HCT116 (cell line): ENCODE data around the gene OR10A6. TPM values are rescaled to one million over a fixed set of nuclear protein-coding genes. Genes with fewer than 3 reads are reported as not detected.
A peak's percentile ranks its signal among the peaks of the same experiment; 100 is the strongest.

Source experiments
- ATAC-seq: fragments of 200-7000 bp; cut with Tn5 transposase; 2 replicates; pipeline ENCODE4 v1.9.1; 2020; ENCODE audit warnings: mild to moderate bottlenecking, moderate library complexity
- BruUV-seq: library from RNA; stranded (reverse); fragments of 400-500 nt; replicated peaks from 2 replicates; lab custom pipeline; 2021; lab: Mats Ljungman, UMichigan
- CTCF ChIA-PET: fragments of 300-600 bp; sonication (Branson Sonifier 250); formaldehyde crosslinking; loops from one replicate; lab custom pipeline; 2021; ENCODE audit warnings: antibody characterized with exemption; lab: Charles Lee
- POLR2A ChIA-PET: fragments of 300-600, 350-600 bp; sonication (Branson Sonifier 250); formaldehyde crosslinking; loops from one replicate; lab custom pipeline; 2021; ENCODE audit warnings: antibody characterized with exemption; lab: Charles Lee
- RAD21 ChIA-PET, 2 experiments: fragments of 300-600 bp; sonication (Branson Sonifier 250); formaldehyde crosslinking; loops; one replicate each; lab custom pipeline; 2023; ENCODE audit warnings: low total read pairs in 2 of 2; ENCODE audit not compliant: uncharacterized antibody in 2 of 2, unreplicated experiment in 2 of 2, low non-redundant PET in 1 of 2; lab: Charles Lee
- DNase-seq: peaks from one replicate; pipeline ENCODE4 v3.0.0-alpha.2; 2010; ENCODE audit warnings: low read depth, low spot score
- H2AFZ ChIP-seq: fragments of 200-600 bp; shearing (Covaris generic), sonication (generic); 2 replicates; pipeline ENCODE4 v1.6.1; 2017; ENCODE audit warnings: low read depth, mixed run types, mixed read lengths, antibody characterized with exemption, low read length; ENCODE audit not compliant: poor library complexity, severe bottlenecking
- H3K27ac ChIP-seq: 2 replicates; pipeline ENCODE4 v1.5.1; 2012; ENCODE audit warnings: low read depth, low read length
- H3K27me3 ChIP-seq: fragments of 200-600 bp; sonication (generic); 2 replicates; pipeline ENCODE4 v1.6.1; 2016; ENCODE audit warnings: mixed run types, low read length, mixed read lengths; ENCODE audit not compliant: insufficient read depth
- H3K36me3 ChIP-seq, 2 experiments: fragments of 200-500 bp in 1 of 2; fragments of 200-600 bp in 1 of 2; sonication (Bioruptor generic) in 1 of 2; sonication (generic) in 1 of 2; 2 replicates each; pipeline versions ENCODE4 v1.5.1 to v1.6.1; 2014 to 2016; ENCODE audit warnings: low read length in 2 of 2, inconsistent platforms in 1 of 2, mixed read lengths in 1 of 2, mixed run types in 1 of 2; ENCODE audit not compliant: insufficient read depth in 2 of 2, control insufficient read depth in 1 of 2
- H3K4me1 ChIP-seq, 2 experiments: fragments of 200-600 bp in 1 of 2; sonication (generic) in 1 of 2; 2 replicates each; pipeline versions ENCODE4 v1.5.1 to v1.6.1; 2012 to 2017; ENCODE audit warnings: low read length in 2 of 2, inconsistent platforms in 1 of 2, mild to moderate bottlenecking in 1 of 2, mixed read lengths in 1 of 2, mixed run types in 1 of 2, moderate library complexity in 1 of 2; ENCODE audit not compliant: insufficient read depth in 2 of 2, control insufficient read depth in 1 of 2
- H3K4me2 ChIP-seq: fragments of 200-600 bp; sonication (generic); 2 replicates; pipeline ENCODE4 v1.6.1; 2017; ENCODE audit warnings: mixed run types, low read length, mixed read lengths
- H3K4me3 ChIP-seq, 2 experiments: fragments of 200-600 bp in 1 of 2; sonication (generic) in 1 of 2; replicated peaks in 1 of 2; 2 replicates each; pipeline ENCODE4 v1.5.1; 2011 to 2016; ENCODE audit warnings: low read length in 2 of 2, control low read depth in 1 of 2, low read depth in 1 of 2, mild to moderate bottlenecking in 1 of 2, mixed read lengths in 1 of 2, mixed run types in 1 of 2
- H3K79me2 ChIP-seq: fragments of 200-600 bp; sonication (generic); 2 replicates; pipeline ENCODE4 v1.6.1; 2017; ENCODE audit warnings: mild to moderate bottlenecking, mixed run types, low read length, moderate library complexity, mixed read lengths; ENCODE audit not compliant: insufficient read depth
- H3K9ac ChIP-seq: fragments of 200-600 bp; sonication (generic); 2 replicates; pipeline ENCODE4 v1.6.1; 2016; ENCODE audit warnings: low read length, mixed read lengths
- H3K9me2 ChIP-seq: fragments of 200-600 bp; sonication (generic), shearing (Covaris generic); 2 replicates; pipeline ENCODE4 v1.6.1; 2017; ENCODE audit warnings: mixed run types, mild to moderate bottlenecking, moderate library complexity; ENCODE audit not compliant: insufficient read depth
- H3K9me3 ChIP-seq, 2 experiments: fragments of 200-500 bp in 1 of 2; fragments of 200-600 bp in 1 of 2; sonication (Bioruptor generic) in 1 of 2; sonication (generic) in 1 of 2; 2 replicates each; pipeline ENCODE4 v1.6.1; 2014 to 2017; ENCODE audit warnings: low read length in 2 of 2, mixed read lengths in 2 of 2, inconsistent platforms in 1 of 2, low read depth in 1 of 2, mild to moderate bottlenecking in 1 of 2, mixed run types in 1 of 2, moderate library complexity in 1 of 2; ENCODE audit not compliant: control insufficient read depth in 1 of 2, insufficient read depth in 1 of 2
- H4K20me1 ChIP-seq: fragments of 200-600 bp; sonication (generic), shearing (Covaris generic); 2 replicates; pipeline ENCODE4 v1.6.1; 2017; ENCODE audit warnings: mixed run types, mild to moderate bottlenecking, moderate library complexity; ENCODE audit not compliant: insufficient read depth
- RAD21 ChIP-seq: IDR thresholded peaks from 2 replicates; pipeline ENCODE4 v1.6.1; 2012; ENCODE audit warnings: low read depth, mild to moderate bottlenecking
- SIN3A ChIP-seq: IDR thresholded peaks from 2 replicates; pipeline ENCODE4 v1.6.1; 2012; ENCODE audit warnings: low read depth
- SP1 ChIP-seq: IDR thresholded peaks from 2 replicates; pipeline ENCODE4 v1.6.1; 2012; ENCODE audit warnings: low read depth
- intact Hi-C: fragments of 100-400 bp; cut with micrococcal nuclease; formaldehyde crosslinking; loops from 2 replicates; pipeline ENCODE4 v1.10.0; 2022
- total RNA-seq: library from RNA; stranded (reverse); gene quantifications from one replicate; pipeline ENCODE4 v1.2.1, GENCODE V29; 2021; ENCODE audit not compliant: unreplicated experiment
- TF ChIP-seq, protein P1 (sequence below), 3 experiments: fragments of 200-600 bp in 1 of 3; sonication (generic) in 1 of 3; IDR thresholded peaks in 2 of 3; conservative IDR thresholded peaks in 1 of 3; 2 replicates each; pipeline ENCODE4 v1.5.1; 2012 to 2017; ENCODE audit warnings: low read depth in 2 of 3, low read length in 2 of 3, antibody characterized with exemption in 1 of 3, borderline replicate concordance in 1 of 3, control low read depth in 1 of 3, mild to moderate bottlenecking in 1 of 3, mixed read lengths in 1 of 3, mixed run types in 1 of 3, moderate library complexity in 1 of 3; ENCODE audit not compliant: insufficient read depth in 1 of 3
- TF ChIP-seq, protein P2 (sequence below): IDR thresholded peaks from 2 replicates; pipeline ENCODE4 v1.6.1; 2012

OR10A6 gene
- total RNA-seq, 1 experiment from 2014 or later = not detected

DNA sequence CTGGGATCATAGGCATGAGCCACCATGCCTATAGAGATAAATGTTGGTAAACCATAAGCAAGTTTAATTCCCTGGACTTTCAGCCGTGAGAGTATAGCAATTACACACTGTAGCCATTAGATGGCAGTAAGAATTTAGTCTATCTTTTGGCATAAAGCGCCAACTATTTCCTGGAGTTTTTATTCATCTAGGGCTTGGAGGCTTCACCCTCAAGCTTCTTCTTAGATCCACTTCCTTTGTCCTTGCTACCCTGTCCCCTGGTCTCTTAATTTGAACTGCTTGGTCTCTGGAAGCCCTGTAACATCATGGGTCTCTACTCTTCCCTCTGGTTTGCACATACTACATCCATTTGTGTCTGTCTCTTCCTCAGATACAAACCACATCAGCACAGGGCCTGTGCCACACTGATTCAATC is 38.2 kb downstream of the OR10A6 start:
- H3K4me3 ChIP-seq = no peak overlapping the region
- ChIA-PET CTCF (interaction anchor here (0.6 to 2.3 kb wide), 5 partner anchors 76 to 207 kb away, joined by 3 to 22 read pairs (median 3); partner anchors contain the start of gene EIF3F), POLR2A (no interaction called here), RAD21 (interaction anchor here in 1 of 2 experiments (1.1 kb wide), 1 partner anchor 94 kb away, joined by 4 read pairs; the partner anchor contains the start of gene EIF3F)
- no peaks in the 10 kb centered on the region for H3K9me3 ChIP-seq
- peak overlapping the region; percentile 29 for H2AFZ ChIP-seq
- H3K79me2 ChIP-seq = no peaks in the 10 kb centered on the region
- no peak overlapping the region for H3K9ac ChIP-seq
- no TSS peak for BruUV-seq
- no peak overlapping the region for H3K4me2 ChIP-seq
- ATAC-seq (peak; percentile 90), DNase-seq (peak; percentile 22)
- H4K20me1 ChIP-seq = no peaks in the 10 kb centered on the region
- no peak overlapping the region for H3K27ac ChIP-seq
- peaks cover 30% of the 10 kb centered on the region for H3K27me3 ChIP-seq
- no peaks in the 10 kb centered on the region for H3K36me3 ChIP-seq
- TF ChIP-seq SIN3A (no peak), RAD21 (peak; percentile 73)
- TF ChIP-seq, protein P1, sequence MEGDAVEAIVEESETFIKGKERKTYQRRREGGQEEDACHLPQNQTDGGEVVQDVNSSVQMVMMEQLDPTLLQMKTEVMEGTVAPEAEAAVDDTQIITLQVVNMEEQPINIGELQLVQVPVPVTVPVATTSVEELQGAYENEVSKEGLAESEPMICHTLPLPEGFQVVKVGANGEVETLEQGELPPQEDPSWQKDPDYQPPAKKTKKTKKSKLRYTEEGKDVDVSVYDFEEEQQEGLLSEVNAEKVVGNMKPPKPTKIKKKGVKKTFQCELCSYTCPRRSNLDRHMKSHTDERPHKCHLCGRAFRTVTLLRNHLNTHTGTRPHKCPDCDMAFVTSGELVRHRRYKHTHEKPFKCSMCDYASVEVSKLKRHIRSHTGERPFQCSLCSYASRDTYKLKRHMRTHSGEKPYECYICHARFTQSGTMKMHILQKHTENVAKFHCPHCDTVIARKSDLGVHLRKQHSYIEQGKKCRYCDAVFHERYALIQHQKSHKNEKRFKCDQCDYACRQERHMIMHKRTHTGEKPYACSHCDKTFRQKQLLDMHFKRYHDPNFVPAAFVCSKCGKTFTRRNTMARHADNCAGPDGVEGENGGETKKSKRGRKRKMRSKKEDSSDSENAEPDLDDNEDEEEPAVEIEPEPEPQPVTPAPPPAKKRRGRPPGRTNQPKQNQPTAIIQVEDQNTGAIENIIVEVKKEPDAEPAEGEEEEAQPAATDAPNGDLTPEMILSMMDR (IDR thresholded peaks at IDR 0.05 in 2 of 3, conservative IDR thresholded peaks at IDR 0.05 in 1 of 3; ENCODE audit: borderline replicate concordance in 1 of 3, insufficient read depth in 1 of 3, low read depth in 2 of 3, low read length in 2 of 3) = peak; percentile 62 to 73 (median 70); a peak in 5 of 6 replicates
- TF ChIP-seq, protein P2, sequence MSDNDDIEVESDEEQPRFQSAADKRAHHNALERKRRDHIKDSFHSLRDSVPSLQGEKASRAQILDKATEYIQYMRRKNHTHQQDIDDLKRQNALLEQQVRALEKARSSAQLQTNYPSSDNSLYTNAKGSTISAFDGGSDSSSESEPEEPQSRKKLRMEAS = no peak
- no peaks in the 10 kb centered on the region for H3K4me1 ChIP-seq
- no peaks in the 10 kb centered on the region for H3K9me2 ChIP-seq
- intact Hi-C loops = loop anchor here (1.0 to 10.0 kb wide), 2 partner anchors 94 to 202 kb away; partner anchors contain the start of gene EIF3F

DNA sequence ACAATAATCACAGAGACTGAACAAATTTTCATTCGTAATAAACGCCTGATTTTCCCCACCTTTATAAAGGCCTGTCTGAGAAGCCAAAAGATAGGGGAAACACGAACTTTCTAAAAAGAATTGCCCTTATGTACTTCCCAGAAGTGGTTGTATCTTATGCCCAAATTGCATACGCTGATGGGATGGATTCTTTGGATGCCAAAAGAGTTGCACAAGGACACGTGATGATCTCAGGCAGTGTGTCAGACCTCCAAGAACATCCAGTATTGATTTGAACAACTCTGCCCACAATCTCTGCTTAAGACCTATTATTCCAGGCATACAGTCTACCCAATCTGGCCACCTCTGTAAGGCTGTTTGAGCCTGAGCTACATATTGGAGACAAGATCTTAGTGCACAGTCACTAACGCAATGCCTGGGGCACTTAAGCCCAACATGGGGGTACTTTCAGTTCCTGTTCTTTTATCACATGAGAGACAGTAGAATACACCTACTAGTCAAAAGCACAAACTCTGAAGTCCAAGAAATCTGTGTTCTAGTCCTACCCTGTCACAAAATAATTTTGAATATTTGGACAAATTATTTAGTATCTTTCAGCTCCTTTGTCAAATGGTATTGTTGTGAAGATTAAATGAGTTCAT is 38.9 kb downstream of the OR10A6 start:
- ChIA-PET RAD21 (interaction anchor here in 1 of 2 experiments (1.1 kb wide), 1 partner anchor 95 kb away, joined by 4 read pairs; the partner anchor contains the start of gene EIF3F), CTCF (interaction anchor here (1.0 to 2.3 kb wide), 3 partner anchors 95 to 207 kb away, joined by 3 to 22 read pairs (median 4); partner anchors contain the start of gene EIF3F), POLR2A (no interaction called here)
- Histone ChIP-seq H4K20me1 (no peaks in the 10 kb centered on the region), H3K9ac (no peak overlapping the region), H3K9me2 (no peaks in the 10 kb centered on the region), H3K4me1 (no peaks in the 10 kb centered on the region), H3K9me3 (no peaks in the 10 kb centered on the region), H3K36me3 (no peaks in the 10 kb centered on the region), H3K4me2 (no peak overlapping the region), H3K27me3 (peaks cover 33% of the 10 kb centered on the region), H3K79me2 (no peaks in the 10 kb centered on the region)
- ATAC-seq (no peak), DNase-seq (no peak)
- intact Hi-C loops = loop anchor here (1.0 to 10.0 kb wide), 2 partner anchors 95 to 203 kb away; partner anchors contain the start of gene EIF3F
- BruUV-seq = no TSS peak
- TF ChIP-seq SP1 = no peak
- TF ChIP-seq, all 23 proteins: peak for 0
- Histone ChIP-seq H3K27ac (no peak overlapping the region), H3K4me3 (no peak overlapping the region), H2AFZ (peak overlapping the region; percentile 29)
